CD4-positive, alpha-beta T cell (primary cell): ENCODE results near the gene MLYCD. TPM values are rescaled to one million over a fixed set of nuclear protein-coding genes. Genes with fewer than 3 reads are reported as not detected.

ENCODE experiments used
- ATAC-seq: fragments of 200-7000 bp; cut with Tn5 transposase; one replicate; pipeline ENCODE4 v1.10.0; 2022; ENCODE audit warnings: mild to moderate bottlenecking; ENCODE audit not compliant: poor library complexity
- CTCF ChIA-PET: fragments of 350-600 bp; sonication (Branson Sonifier 250); formaldehyde crosslinking; loops from one replicate; lab custom pipeline; 2021; ENCODE audit warnings: antibody characterized with exemption, inconsistent platforms; lab: Charles Lee
- POLR2A ChIA-PET: fragments of 350-600 bp; sonication (Branson Sonifier 250); formaldehyde crosslinking; loops from one replicate; lab custom pipeline; 2021; ENCODE audit warnings: antibody characterized with exemption, inconsistent platforms; lab: Charles Lee
- DNase-seq, 14 experiments: peaks; one replicate each; pipeline ENCODE4 v3.0.0-alpha.2; 2013 to 2020; ENCODE audit warnings: mixed read lengths in 2 of 14
- H3K27ac ChIP-seq, 2 donors: one replicate each; pipeline versions ENCODE4 v1.5.1 to v1.7.0; 2013; ENCODE audit warnings: low read length in 2 of 2, low read depth in 1 of 2, mild to moderate bottlenecking in 1 of 2
- H3K27me3 ChIP-seq, 2 experiments: 1 replicate in 1 of 2; 2 replicates in 1 of 2; pipeline versions ENCODE4 v1.6.1 to v1.7.0; 2013; ENCODE audit warnings: low read length in 2 of 2, control low read depth in 1 of 2, mild to moderate bottlenecking in 1 of 2, moderate library complexity in 1 of 2; ENCODE audit not compliant: insufficient read depth in 2 of 2, control insufficient read depth in 1 of 2
- H3K36me3 ChIP-seq: one replicate; pipeline ENCODE4 v1.6.1; 2013; ENCODE audit warnings: low read length, control low read depth; ENCODE audit not compliant: insufficient read depth
- H3K4me1 ChIP-seq: one replicate; pipeline ENCODE4 v1.6.1; 2013; ENCODE audit warnings: low read length, control low read depth; ENCODE audit not compliant: insufficient read depth
- H3K4me3 ChIP-seq: one replicate; pipeline ENCODE4 v1.5.1; 2013; ENCODE audit warnings: mild to moderate bottlenecking, low read length, moderate library complexity
- H3K9me3 ChIP-seq, 2 experiments: 1 replicate in 1 of 2; 2 replicates in 1 of 2; pipeline versions ENCODE4 v1.6.1 to v1.7.0; 2013; ENCODE audit warnings: low read length in 2 of 2, mild to moderate bottlenecking in 2 of 2, control low read depth in 1 of 2, moderate library complexity in 1 of 2; ENCODE audit not compliant: control insufficient read depth in 1 of 2, insufficient read depth in 1 of 2
- H3K27ac Mint-ChIP-seq: one replicate; pipeline ENCODE4 v1.8.0; 2020; ENCODE audit warnings: mixed read lengths
- H3K27me3 Mint-ChIP-seq: one replicate; pipeline ENCODE4 v1.8.0; 2021; ENCODE audit warnings: mixed read lengths
- H3K36me3 Mint-ChIP-seq: one replicate; pipeline ENCODE4 v1.8.0; 2021; ENCODE audit warnings: low read depth, mixed read lengths
- H3K4me1 Mint-ChIP-seq: one replicate; pipeline ENCODE4 v1.8.0; 2021; ENCODE audit warnings: low read depth, mixed read lengths
- H3K4me3 Mint-ChIP-seq: one replicate; pipeline ENCODE4 v1.8.0; 2020; ENCODE audit warnings: mild to moderate bottlenecking, mixed read lengths
- H3K9me3 Mint-ChIP-seq: one replicate; pipeline ENCODE4 v1.8.0; 2020; ENCODE audit warnings: mixed read lengths
- CTCF ChIP-seq: fragments of 200-600 bp; IDR thresholded peaks from one replicate; pipeline ENCODE4 v1.8.0; 2022; ENCODE audit warnings: antibody characterized with exemption, mild to moderate bottlenecking
- intact Hi-C, 2 experiments: fragments of 100-400 bp; cut with DNase I in 1 of 2; cut with micrococcal nuclease in 1 of 2; formaldehyde crosslinking; loops; one replicate each; pipeline versions ENCODE4 v1.15.1 to v1.9.0; 2023 to 2025; cut with DNase I, micrococcal nuclease
- total RNA-seq, 174 experiments: library from RNA in 2 of 174; stranded (reverse) in 2 of 174; gene quantifications; one replicate each; pipeline ENCODE4 v1.2.3 and lab custom pipeline; 2021 to 2026

Gene MLYCD
- total RNA-seq, 2 experiments from 2014 or later, result 4.7 to 5.3 TPM

GRCh38 chr16:83851473-83851872 lies 47.4 kb upstream of the MLYCD start:
- H3K27ac ChIP-seq, result no peak overlapping the region
- intact Hi-C loops, result no loop called here
- H3K27me3 ChIP-seq, result peaks cover 4 to 6% of the 10 kb centered on the region in 2 experiments
- no peaks in the 10 kb centered on the region for H3K4me1 ChIP-seq
- ATAC-seq (no peak), DNase-seq (no peak)
- no peak overlapping the region for H3K4me3 ChIP-seq
- Mint-ChIP-seq H3K36me3 (no peaks in the 10 kb centered on the region), H3K9me3 (no peaks in the 10 kb centered on the region), H3K27me3 (no peaks in the 10 kb centered on the region), H3K27ac (no peak overlapping the region), H3K4me1 (no peaks in the 10 kb centered on the region), H3K4me3 (no peak overlapping the region)
- ChIA-PET POLR2A (no interaction called here), CTCF (no interaction called here)
- peaks cover 0 to 5% of the 10 kb centered on the region in 2 experiments for H3K9me3 ChIP-seq
- TF ChIP-seq CTCF, result no peak
- no peaks in the 10 kb centered on the region for H3K36me3 ChIP-seq

GRCh38 chr16:83852774-83853173 lies 46.1 kb upstream of the MLYCD start:
- Mint-ChIP-seq H3K4me3 (no peak overlapping the region), H3K9me3 (no peaks in the 10 kb centered on the region), H3K4me1 (no peaks in the 10 kb centered on the region), H3K27ac (no peak overlapping the region), H3K27me3 (no peaks in the 10 kb centered on the region), H3K36me3 (no peaks in the 10 kb centered on the region)
- ATAC-seq, result no peak
- Histone ChIP-seq H3K9me3 (peaks cover 0 to 5% of the 10 kb centered on the region in 2 experiments), H3K4me1 (no peaks in the 10 kb centered on the region), H3K27me3 (peaks cover 4 to 6% of the 10 kb centered on the region in 2 experiments), H3K36me3 (no peaks in the 10 kb centered on the region), H3K27ac (no peak overlapping the region), H3K4me3 (no peak overlapping the region)
- CTCF ChIA-PET, result no interaction called here
- POLR2A ChIA-PET, result no interaction called here
- DNase-seq, result no peak
- intact Hi-C loops, result no loop called here
- no peak for TF ChIP-seq CTCF

- no peaks in the 10 kb centered on the region for H3K36me3 Mint-ChIP-seq
- H3K27me3 ChIP-seq, result peaks cover 4 to 6% of the 10 kb centered on the region in 2 experiments
- H3K36me3 ChIP-seq, result no peaks in the 10 kb centered on the region
- no peaks in the 10 kb centered on the region for H3K27me3 Mint-ChIP-seq
- ChIA-PET CTCF (no interaction called here), POLR2A (no interaction called here)
- no peak overlapping the region for H3K4me3 Mint-ChIP-seq
- H3K4me3 ChIP-seq, result no peak overlapping the region
- no peaks in the 10 kb centered on the region for H3K9me3 Mint-ChIP-seq
- ATAC-seq (no peak), DNase-seq (no peak)
- intact Hi-C loops, result no loop called here
- no peaks in the 10 kb centered on the region for H3K4me1 ChIP-seq
- H3K27ac ChIP-seq, result no peak overlapping the region
- no peaks in the 10 kb centered on the region for H3K4me1 Mint-ChIP-seq
- H3K9me3 ChIP-seq, result peaks cover 0 to 5% of the 10 kb centered on the region in 2 experiments
- no peak for TF ChIP-seq CTCF
- no peak overlapping the region for H3K27ac Mint-ChIP-seq
Observed at GRCh38 chr16:83853834-83854233, 45.1 kb upstream of the MLYCD start.
